Endothelial cell of umbilical vein (primary cell): ENCODE results near the gene NFKB1. TPM values are rescaled to one million over a fixed set of nuclear protein-coding genes. Genes with fewer than 3 reads are reported as not detected.

ENCODE experiments used
- BruUV-seq: library from RNA; stranded (reverse); fragments of 400-500 nt; replicated peaks from 2 replicates; lab custom pipeline; 2021; lab: Mats Ljungman, UMichigan
- CTCF ChIA-PET: fragments of 300-600, 350-600 bp; sonication (Branson Sonifier 250); formaldehyde crosslinking; loops from one replicate; lab custom pipeline; 2021; ENCODE audit warnings: antibody characterized with exemption, inconsistent platforms; lab: Charles Lee
- POLR2A ChIA-PET: fragments of 300-600, 350-600 bp; sonication (Branson Sonifier 250); formaldehyde crosslinking; loops from one replicate; lab custom pipeline; 2021; ENCODE audit warnings: antibody characterized with exemption, inconsistent platforms; lab: Charles Lee
- DNase-seq: peaks from one replicate; pipeline ENCODE4 v3.0.0-alpha.2; 2011; ENCODE audit warnings: low read depth, low spot score
- FAIRE-seq: peaks from 2 replicates; lab custom pipeline; 2011; peaks lifted over from hg19 to GRCh38; lab: Jason Lieb, UNC
- H2AFZ ChIP-seq: 2 replicates; pipeline ENCODE4 v1.6.0; 2012; ENCODE audit warnings: low read depth, low read length, control low read depth, inconsistent platforms
- H3K27ac ChIP-seq: 2 replicates; pipeline ENCODE4 v1.5.1; 2011; ENCODE audit warnings: low read depth, mild to moderate bottlenecking, control low read depth, low read length, moderate library complexity; ENCODE audit not compliant: insufficient read depth
- H3K27me3 ChIP-seq, 2 experiments: 2 replicates each; pipeline versions ENCODE4 v1.6.0 to v1.6.1; 2011; ENCODE audit warnings: low read length in 2 of 2, mixed read lengths in 1 of 2; ENCODE audit not compliant: control insufficient read depth in 2 of 2, insufficient read depth in 2 of 2
- H3K36me3 ChIP-seq, 2 experiments: 2 replicates in 1 of 2; 3 replicates in 1 of 2; pipeline ENCODE4 v1.5.1; 2011; ENCODE audit warnings: low read length in 2 of 2, mild to moderate bottlenecking in 1 of 2, moderate library complexity in 1 of 2; ENCODE audit not compliant: control insufficient read depth in 2 of 2, insufficient read depth in 2 of 2; ENCODE audit errors: extremely low read depth in 1 of 2
- H3K4me1 ChIP-seq: 3 replicates; pipeline ENCODE4 v1.5.1; 2011; ENCODE audit warnings: mild to moderate bottlenecking, low read length; ENCODE audit not compliant: control insufficient read depth, insufficient read depth; ENCODE audit errors: extremely low read depth
- H3K4me2 ChIP-seq: 2 replicates; pipeline ENCODE4 v1.6.1; 2011; ENCODE audit warnings: low read length, control low read depth, mixed read lengths; ENCODE audit not compliant: insufficient read depth
- H3K4me3 ChIP-seq, 3 experiments: fragments of 200-600 bp in 1 of 3; sonication (generic), shearing (Covaris generic) in 1 of 3; replicated peaks in 1 of 3; 2 replicates each; pipeline ENCODE4 v1.5.1; 2011 to 2016; ENCODE audit warnings: control low read depth in 3 of 3, low read length in 3 of 3, mild to moderate bottlenecking in 2 of 3, inconsistent platforms in 1 of 3, low read depth in 1 of 3, moderate library complexity in 1 of 3; ENCODE audit not compliant: insufficient read depth in 1 of 3
- H3K79me2 ChIP-seq: 2 replicates; pipeline ENCODE4 v1.6.0; 2012; ENCODE audit warnings: low read length, inconsistent platforms; ENCODE audit not compliant: control insufficient read depth, insufficient read depth
- H3K9ac ChIP-seq: replicated peaks from 2 replicates; pipeline ENCODE3; 2011; ENCODE audit warnings: low read length, control low read depth; ENCODE audit not compliant: insufficient read depth; ENCODE audit errors: extremely low read depth
- H3K9me1 ChIP-seq: replicated peaks from 3 replicates; pipeline ENCODE4 v1.6.0; 2011; ENCODE audit warnings: mild to moderate bottlenecking, low read length; ENCODE audit not compliant: control insufficient read depth, insufficient read depth; ENCODE audit errors: extremely low read depth
- H3K9me3 ChIP-seq: replicated peaks from 2 replicates; pipeline ENCODE4 v1.5.1; 2012; ENCODE audit warnings: low read length, inconsistent platforms; ENCODE audit not compliant: control insufficient read depth, insufficient read depth
- H4K20me1 ChIP-seq: replicated peaks from 2 replicates; pipeline ENCODE3; 2011; ENCODE audit warnings: mild to moderate bottlenecking, low read length; ENCODE audit not compliant: control insufficient read depth, insufficient read depth; ENCODE audit errors: extremely low read depth
- CTCF ChIP-seq, 2 donors: IDR thresholded peaks; 1 replicate in 1 of 2; 2 replicates in 1 of 2; pipeline ENCODE4 v1.5.1; 2011; ENCODE audit warnings: low read length in 2 of 2, mild to moderate bottlenecking in 2 of 2, moderate library complexity in 2 of 2, control low read depth in 1 of 2, inconsistent platforms in 1 of 2, low read depth in 1 of 2; ENCODE audit not compliant: insufficient read depth in 1 of 2; ENCODE audit errors: extremely low read depth in 1 of 2
- EZH2 ChIP-seq: IDR thresholded peaks from 2 replicates; pipeline ENCODE4 v1.6.1; 2012; ENCODE audit warnings: borderline replicate concordance, low read depth, mild to moderate bottlenecking, moderate library complexity, low read length, inconsistent platforms; ENCODE audit not compliant: severe bottlenecking
- FOS ChIP-seq: IDR thresholded peaks from 2 replicates; pipeline ENCODE4 v1.6.1; 2011; ENCODE audit warnings: mild to moderate bottlenecking, low read length, moderate library complexity, borderline replicate concordance; ENCODE audit not compliant: insufficient read depth
- GATA2 ChIP-seq: IDR thresholded peaks from 2 replicates; pipeline ENCODE4 v1.7.0; 2011; ENCODE audit warnings: low read depth, mild to moderate bottlenecking, moderate library complexity, mixed read lengths, low read length; ENCODE audit not compliant: insufficient read length, insufficient read depth
- JUN ChIP-seq: IDR thresholded peaks from 2 replicates; pipeline ENCODE4 v1.6.1; 2011; ENCODE audit warnings: borderline replicate concordance, low read depth; ENCODE audit not compliant: insufficient read length, insufficient read depth
- MAX ChIP-seq: IDR thresholded peaks from 2 replicates; pipeline ENCODE4 v1.6.1; 2011; ENCODE audit not compliant: insufficient read depth, insufficient read length
- MYC ChIP-seq: IDR thresholded peaks from one replicate; pipeline ENCODE4 v1.6.1; 2011; ENCODE audit warnings: mild to moderate bottlenecking, low read depth, low read length
- POLR2A ChIP-seq: IDR thresholded peaks from 2 replicates; pipeline ENCODE4 v1.6.1; 2012; ENCODE audit warnings: low read depth, mild to moderate bottlenecking, control low read depth, low read length
- POLR2AphosphoS5 ChIP-seq: IDR thresholded peaks from 2 replicates; pipeline ENCODE4 v1.6.1; 2012; ENCODE audit warnings: low read depth, mild to moderate bottlenecking, control low read depth, low read length, moderate library complexity; ENCODE audit not compliant: insufficient read depth
- dilution Hi-C: fragments of 300-500 bp; cut with MboI; formaldehyde crosslinking; loops from one replicate; pipeline ENCODE4 v1.15.0; 2019; ENCODE audit warnings: low sequenced_read_pairs; ENCODE audit not compliant: extremely low pct_ligation_motif_present
- intact Hi-C: fragments of 100-400 bp; cut with micrococcal nuclease; formaldehyde crosslinking; loops from one replicate; pipeline ENCODE4 v1.10.0; 2022
- polyA plus RNA-seq, 4 experiments: library from polyadenylated mRNA; depleted of rRNA in 3 of 4; stranded (reverse) in 3 of 4; unstranded in 1 of 4; fragments of >200 nt; gene quantifications; 2 replicates each; pipeline versions ENCODE4 v1.2.1 to v1.2.3, GENCODE V29; 2011 to 2012; ENCODE audit warnings: missing spikeins in 1 of 4
- total RNA-seq: library from RNA; stranded (reverse); gene quantifications from 2 replicates; pipeline ENCODE4 v1.2.3, GENCODE V29; 2021

Gene NFKB1
- total and polyA plus RNA-seq, 2 donors (not counting 3 experiments of a cell fraction or from before 2014, with no cell fraction given): 21.3 to 41.4 TPM

GRCh38 chr4:102604222-102604940, 103.2 kb downstream of the NFKB1 start:
- intact Hi-C loops: no loop called here
- Histone ChIP-seq H3K4me1 (no peaks in the 10 kb centered on the region), H3K36me3 (peaks cover 8 to 26% of the 10 kb centered on the region in 2 experiments), H3K9ac (no peak overlapping the region), H3K27me3 (no peaks in the 10 kb centered on the region), H3K9me1 (no peaks in the 10 kb centered on the region), H3K4me2 (no peak overlapping the region), H2AFZ (no peak overlapping the region), H3K4me3 (no peak overlapping the region), H4K20me1 (no peaks in the 10 kb centered on the region), H3K79me2 (no peaks in the 10 kb centered on the region), H3K27ac (no peak overlapping the region), H3K9me3 (no peaks in the 10 kb centered on the region)
- CTCF ChIA-PET: interaction anchor here (1.4 kb wide), 1 partner anchor 16 kb away, joined by 6 read pairs; no protein-coding TSS in a partner anchor
- POLR2A ChIA-PET: no interaction called here
- dilution Hi-C loops: no loop called here
- no peak for DNase-seq
- TF ChIP-seq EZH2: no peak
- TF ChIP-seq POLR2AphosphoS5: no peak
- no peak for TF ChIP-seq JUN
- TF ChIP-seq FOS: no peak
- TF ChIP-seq MAX: no peak
- no peak for TF ChIP-seq MYC
- TF ChIP-seq CTCF (IDR thresholded peaks at IDR 0.05; ENCODE audit: extremely low read depth in 1 of 2, insufficient read depth in 1 of 2, low read depth in 1 of 2, low read length in 2 of 2): no peak
- TF ChIP-seq POLR2A: no peak
- TF ChIP-seq GATA2: no peak
- no TSS peak for BruUV-seq
- FAIRE-seq: no peak
